NCI-H1092 (cell line): ENCODE results near the gene CACNB2.

ENCODE experiments used
- DNase-seq: peaks from one replicate; lab custom pipeline; 2025; lab: John Stamatoyannopoulos, UW

CACNB2 gene

GRCh38 chr10:18231480-18231879 is 91.3 kb downstream of the CACNB2 start:
- no peak for DNase-seq

- DNase-seq: no peak
Measured at GRCh38 chr10:18233775-18234174, 93.6 kb downstream of the CACNB2 start.

GRCh38 chr10:18235477-18235876 is 95.3 kb downstream of the CACNB2 start:
- DNase-seq: no peak

GRCh38 chr10:18236756-18237155 is 96.5 kb downstream of the CACNB2 start:
- DNase-seq: no peak

GRCh38 chr10:18238870-18239485 is 98.8 kb downstream of the CACNB2 start:
- no peak for DNase-seq

GRCh38 chr10:18240185-18240882 is 100.1 kb downstream of the CACNB2 start:
- no peak for DNase-seq

GRCh38 chr10:18246967-18247366 is 106.7 kb downstream of the CACNB2 start:
- no peak for DNase-seq

GRCh38 chr10:18252086-18252485 is 111.9 kb downstream of the CACNB2 start:
- no peak for DNase-seq

- DNase-seq: no peak
Measured at GRCh38 chr10:18254086-18254485, 113.9 kb downstream of the CACNB2 start.

- no peak for DNase-seq
Measured at GRCh38 chr10:18254692-18255091, 114.5 kb downstream of the CACNB2 start.

GRCh38 chr10:18260310-18260922 is 120.2 kb downstream of the CACNB2 start:
- no peak for DNase-seq

- no peak for DNase-seq
Measured at GRCh38 chr10:18261063-18261610, 120.9 kb downstream of the CACNB2 start.

- no peak for DNase-seq
Measured at GRCh38 chr10:18261768-18262231, 121.6 kb downstream of the CACNB2 start.

GRCh38 chr10:18264466-18265050 is 124.3 kb downstream of the CACNB2 start:
- DNase-seq: no peak

GRCh38 chr10:18268005-18268404 is 127.8 kb downstream of the CACNB2 start:
- no peak for DNase-seq

GRCh38 chr10:18271491-18271890 is 131.3 kb downstream of the CACNB2 start:
- no peak for DNase-seq

- DNase-seq: no peak
Measured at GRCh38 chr10:18273039-18273438, 132.8 kb downstream of the CACNB2 start.

- DNase-seq: no peak
Measured at GRCh38 chr10:18278181-18278580, 138.0 kb downstream of the CACNB2 start.

- no peak for DNase-seq
Measured at GRCh38 chr10:18279173-18279572, 138.9 kb downstream of the CACNB2 start.

- no peak for DNase-seq
Measured at GRCh38 chr10:18282094-18282493, 141.9 kb downstream of the CACNB2 start.

GRCh38 chr10:18290651-18291313 is 150.6 kb downstream of the CACNB2 start:
- DNase-seq: no peak
